NCI-H1417 treated with DMSO at 0.1 percent for 48 hours (cell line): ENCODE data around the gene PRPF18.

Source experiments
- DNase-seq: peaks from one replicate; lab custom pipeline; 2025; lab: John Stamatoyannopoulos, UW

PRPF18 gene

GRCh38 chr10:13669182-13669855 is 82.6 kb downstream of the PRPF18 start:
- no peak for DNase-seq

GRCh38 chr10:13669901-13670300 is 83.1 kb downstream of the PRPF18 start:
- DNase-seq, result no peak

GRCh38 chr10:13670311-13670710 is 83.5 kb downstream of the PRPF18 start:
- DNase-seq, result no peak

- no peak for DNase-seq
Measured at GRCh38 chr10:13671904-13672303, 85.1 kb downstream of the PRPF18 start.

- DNase-seq, result no peak
Measured at GRCh38 chr10:13672548-13672947, 85.8 kb downstream of the PRPF18 start.

- no peak for DNase-seq
Measured at GRCh38 chr10:13673156-13673555, 86.4 kb downstream of the PRPF18 start.

- DNase-seq, result no peak
Measured at GRCh38 chr10:13674645-13675588, 88.2 kb downstream of the PRPF18 start.

GRCh38 chr10:13678101-13678843 is 91.5 kb downstream of the PRPF18 start:
- DNase-seq, result no peak
